ENCODE data around the gene RUBCNL.

DNA sequence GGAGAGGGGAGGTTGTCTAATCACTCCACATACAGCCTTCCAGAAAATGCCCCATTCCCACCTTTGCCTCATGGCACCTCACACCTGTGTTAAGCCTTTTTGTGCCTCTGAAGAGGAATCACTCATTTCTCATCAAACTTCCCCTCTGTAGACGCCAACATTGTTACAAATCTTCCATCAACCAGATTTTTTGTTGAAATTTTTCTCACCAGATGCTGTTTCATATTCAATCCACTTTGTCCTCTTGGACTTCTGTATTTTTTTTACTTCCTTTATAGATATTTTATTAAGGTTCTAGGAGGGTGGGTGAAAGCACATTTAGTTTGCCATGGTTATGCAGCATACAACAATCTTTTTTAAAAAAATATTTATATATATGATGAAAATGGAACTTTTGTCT is 74.0 kb downstream of the RUBCNL start:
- TF ChIP-seq, protein P1, sequence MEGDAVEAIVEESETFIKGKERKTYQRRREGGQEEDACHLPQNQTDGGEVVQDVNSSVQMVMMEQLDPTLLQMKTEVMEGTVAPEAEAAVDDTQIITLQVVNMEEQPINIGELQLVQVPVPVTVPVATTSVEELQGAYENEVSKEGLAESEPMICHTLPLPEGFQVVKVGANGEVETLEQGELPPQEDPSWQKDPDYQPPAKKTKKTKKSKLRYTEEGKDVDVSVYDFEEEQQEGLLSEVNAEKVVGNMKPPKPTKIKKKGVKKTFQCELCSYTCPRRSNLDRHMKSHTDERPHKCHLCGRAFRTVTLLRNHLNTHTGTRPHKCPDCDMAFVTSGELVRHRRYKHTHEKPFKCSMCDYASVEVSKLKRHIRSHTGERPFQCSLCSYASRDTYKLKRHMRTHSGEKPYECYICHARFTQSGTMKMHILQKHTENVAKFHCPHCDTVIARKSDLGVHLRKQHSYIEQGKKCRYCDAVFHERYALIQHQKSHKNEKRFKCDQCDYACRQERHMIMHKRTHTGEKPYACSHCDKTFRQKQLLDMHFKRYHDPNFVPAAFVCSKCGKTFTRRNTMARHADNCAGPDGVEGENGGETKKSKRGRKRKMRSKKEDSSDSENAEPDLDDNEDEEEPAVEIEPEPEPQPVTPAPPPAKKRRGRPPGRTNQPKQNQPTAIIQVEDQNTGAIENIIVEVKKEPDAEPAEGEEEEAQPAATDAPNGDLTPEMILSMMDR (IDR thresholded peaks at IDR 0.05) = no peak
- TF ChIP-seq EP300 (IDR thresholded peaks at IDR 0.05) = no peak
